NCI-H82 treated with DMSO at 0.1 percent for 48 hours (cell line): ENCODE results near the gene CAMK4.

ENCODE experiments used
- DNase-seq: peaks from one replicate; lab custom pipeline; 2025; ENCODE audit not compliant: unreplicated experiment; lab: John Stamatoyannopoulos, UW

Gene CAMK4

GRCh38 chr5:111229221-111229835 is 5.1 kb downstream of the CAMK4 start:
- no peak for DNase-seq

- no peak for DNase-seq
These were observed 6.0 kb downstream of the CAMK4 start for GRCh38 chr5:111229871-111230810.

- no peak for DNase-seq
These were observed 6.9 kb downstream of the CAMK4 start for GRCh38 chr5:111231119-111231518.

DNA sequence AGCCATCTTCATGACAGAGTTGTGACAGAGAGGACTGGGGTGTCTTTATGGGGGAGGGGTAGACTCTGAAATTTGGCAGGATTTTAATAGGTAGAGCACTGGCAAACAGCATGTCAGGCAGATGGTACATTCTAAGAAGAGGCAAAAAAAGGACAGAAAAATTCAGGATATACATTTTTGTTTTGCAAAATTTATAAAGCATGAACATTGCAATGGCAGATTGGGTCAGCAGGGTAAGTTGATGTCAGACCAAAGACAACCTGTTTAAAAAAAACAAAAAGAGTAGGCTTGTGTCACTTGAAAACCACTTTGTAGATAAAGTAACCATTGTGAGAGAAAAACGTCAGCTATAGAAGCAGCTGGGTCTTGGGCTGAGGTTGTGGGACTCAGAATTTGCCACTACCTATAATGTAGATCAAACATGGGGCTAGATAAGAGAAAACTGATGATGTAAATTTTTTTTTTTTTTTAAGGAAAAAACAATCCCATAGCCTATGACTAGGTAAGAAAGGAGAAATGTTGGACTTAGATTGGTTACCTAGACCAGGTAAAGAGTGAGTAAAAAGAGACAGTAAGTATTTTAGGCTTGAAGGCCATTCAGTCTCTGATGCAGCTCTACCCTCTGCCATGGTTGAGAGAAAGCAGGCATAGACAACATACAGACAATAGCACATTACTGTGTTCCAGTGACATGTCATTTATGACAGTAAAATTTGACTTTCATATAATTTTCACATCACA is 8.3 kb downstream of the CAMK4 start:
- no peak for DNase-seq

DNA sequence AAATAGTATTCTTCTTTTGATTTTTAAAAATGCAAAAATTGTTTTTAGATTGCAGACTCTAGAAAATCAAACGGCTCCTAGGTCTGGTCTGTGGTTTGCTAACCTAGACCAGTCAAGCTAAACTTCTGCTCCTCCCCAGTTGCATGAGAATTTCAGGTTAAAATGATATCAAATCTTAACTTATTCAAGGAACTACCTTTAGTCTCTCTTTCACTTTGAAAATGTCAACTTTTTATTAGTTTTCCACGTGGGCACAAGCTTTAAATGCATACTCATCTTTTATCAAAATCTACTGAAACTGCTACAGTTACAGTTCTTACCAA is 8.8 kb downstream of the CAMK4 start:
- DNase-seq, result no peak

DNA sequence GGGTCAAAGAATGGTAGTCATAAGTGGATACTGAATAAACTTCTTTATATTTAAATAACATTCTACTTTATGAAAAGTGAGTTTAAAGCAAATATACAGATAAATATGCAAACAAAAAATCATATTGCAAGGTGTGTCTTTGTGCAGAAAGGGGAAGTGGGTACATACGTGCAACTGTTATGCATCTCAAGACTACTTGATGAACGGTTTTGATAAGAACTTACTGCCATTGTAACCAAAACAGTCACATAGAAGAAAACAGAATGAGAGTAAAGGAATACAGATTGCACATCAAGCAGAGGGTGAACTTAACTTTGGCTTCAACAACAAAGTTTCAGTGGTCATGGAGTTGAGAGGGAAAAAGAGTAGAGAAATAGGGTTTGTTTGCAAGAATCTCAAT is 9.9 kb downstream of the CAMK4 start:
- DNase-seq, result no peak

- no peak for DNase-seq
These were observed 11.5 kb downstream of the CAMK4 start for GRCh38 chr5:111235635-111236034.

DNA sequence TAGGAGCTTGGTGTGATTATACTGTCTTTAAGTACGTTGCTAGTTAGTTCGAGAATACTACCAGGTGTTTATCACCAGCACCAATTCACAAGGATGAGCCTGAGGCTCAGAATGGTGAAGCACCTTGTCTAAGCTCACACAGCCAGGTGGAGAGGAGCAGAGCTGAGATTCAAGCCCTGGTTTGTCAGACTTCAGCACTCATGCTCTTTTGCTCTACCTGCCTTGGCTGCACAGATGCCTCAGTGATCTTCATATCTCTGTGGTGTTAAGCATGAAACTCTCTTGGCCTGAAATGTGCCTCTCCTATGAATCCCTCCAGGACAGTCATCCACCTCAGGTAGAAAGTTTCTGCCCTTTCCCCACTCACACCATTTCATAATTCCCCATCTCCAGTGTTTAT is 12.2 kb downstream of the CAMK4 start:
- no peak for DNase-seq

- DNase-seq, result no peak
These were observed 12.8 kb downstream of the CAMK4 start for GRCh38 chr5:111236995-111237394.

- no peak for DNase-seq
These were observed 13.3 kb downstream of the CAMK4 start for GRCh38 chr5:111237470-111237869.

DNA sequence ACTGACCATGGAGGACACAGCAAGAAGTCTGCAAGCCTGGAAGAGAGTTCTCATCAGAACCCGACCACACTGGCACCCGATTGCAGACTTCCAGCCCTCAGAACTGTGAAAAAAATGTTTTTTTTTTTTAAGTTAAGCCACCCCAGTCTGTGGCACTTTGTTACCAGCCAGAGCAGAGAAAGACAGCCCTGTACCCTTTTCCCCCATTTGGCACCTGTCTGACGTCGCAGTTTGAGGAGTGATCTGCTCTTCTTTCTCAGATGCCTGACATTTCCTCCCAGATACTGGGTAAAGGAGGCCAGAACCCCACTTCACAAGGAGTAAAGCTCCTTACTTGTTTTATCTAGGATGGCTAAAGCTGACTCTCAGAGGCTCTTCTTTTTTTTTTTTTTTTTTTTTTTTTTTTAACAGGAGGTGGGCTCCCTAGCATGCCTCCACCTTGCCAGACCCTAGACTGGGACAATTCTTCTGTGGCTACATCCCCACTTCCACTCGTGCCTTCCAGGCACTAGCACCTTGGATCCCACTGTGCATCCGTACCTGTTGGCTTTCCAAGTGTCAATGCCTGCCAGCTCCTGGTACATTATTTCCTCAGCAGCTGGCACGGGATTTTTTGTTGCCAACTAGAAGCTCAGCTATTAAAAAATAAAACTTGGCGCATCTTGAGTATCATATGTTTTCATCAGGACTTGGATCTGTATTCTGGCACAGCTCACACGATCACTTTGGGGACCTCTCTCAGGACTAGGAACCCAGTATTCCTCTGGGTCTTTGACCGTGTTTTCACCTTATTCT is 14.4 kb downstream of the CAMK4 start:
- no peak for DNase-seq

GRCh38 chr5:111241696-111242095 is 17.5 kb downstream of the CAMK4 start:
- DNase-seq, result no peak

GRCh38 chr5:111242606-111243005 is 18.4 kb downstream of the CAMK4 start:
- no peak for DNase-seq

- no peak for DNase-seq
These were observed 19.1 kb downstream of the CAMK4 start for GRCh38 chr5:111243318-111243717.

DNA sequence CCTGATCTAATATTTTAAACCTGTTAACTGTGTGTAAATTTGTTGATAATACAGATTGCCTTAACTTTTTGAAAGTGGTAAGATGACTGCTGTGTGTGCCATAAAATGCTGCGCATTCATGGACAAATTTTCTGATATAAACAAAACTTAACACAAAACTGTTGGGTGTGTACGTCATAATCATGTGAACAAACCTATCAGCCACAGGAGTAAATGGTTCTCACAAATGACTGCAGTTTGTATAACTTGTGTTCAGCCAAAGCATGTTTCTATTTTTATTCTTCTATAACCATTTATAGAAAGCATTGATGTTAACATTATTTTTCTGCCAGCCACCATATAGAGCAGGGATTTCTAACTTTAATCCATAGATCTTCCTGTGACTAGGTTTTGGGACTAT is 21.5 kb downstream of the CAMK4 start:
- no peak for DNase-seq

- no peak for DNase-seq
These were observed 22.3 kb downstream of the CAMK4 start for GRCh38 chr5:111246459-111246858.

- DNase-seq, result peak; percentile 14
These were observed 24.4 kb downstream of the CAMK4 start for GRCh38 chr5:111248571-111248970.

DNA sequence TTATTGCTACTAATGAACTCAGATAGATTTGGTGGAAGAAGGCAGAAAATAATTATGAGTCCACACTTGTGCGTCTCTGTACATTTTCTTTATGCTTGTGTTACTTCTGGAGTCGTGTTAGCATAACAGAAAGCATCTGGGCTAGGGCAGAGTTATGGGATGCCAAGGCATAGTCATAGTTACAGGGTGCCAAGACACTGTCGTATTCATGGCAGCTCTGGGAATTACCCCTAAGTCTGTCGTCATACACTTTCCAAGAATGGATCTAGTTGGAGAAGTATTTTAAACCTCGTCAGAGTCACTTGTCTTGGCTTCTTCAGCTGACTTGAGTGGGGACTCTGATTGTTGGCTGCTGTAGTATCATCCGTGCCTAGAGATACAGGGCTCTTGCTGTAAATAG is 27.7 kb downstream of the CAMK4 start:
- DNase-seq, result no peak

- no peak for DNase-seq
These were observed 28.8 kb downstream of the CAMK4 start for GRCh38 chr5:111252799-111253545.

- no peak for DNase-seq
These were observed 30.4 kb downstream of the CAMK4 start for GRCh38 chr5:111254613-111255012.
